ENCODE data around the gene MAGI2.

Gene MAGI2

GRCh38 chr7:78370936-78371335, 1082.5 kb downstream of the MAGI2 start:
- no peak for DNase-seq (ENCODE audit: extremely low spot score)
- TF ChIP-seq CTCF (IDR thresholded peaks at IDR 0.05; ENCODE audit: control extremely low read depth, extremely low read depth, low read depth, missing control alignments): no peak
- CTCF ChIA-PET: no interaction called here
- POLR2A ChIA-PET: no interaction called here

DNA sequence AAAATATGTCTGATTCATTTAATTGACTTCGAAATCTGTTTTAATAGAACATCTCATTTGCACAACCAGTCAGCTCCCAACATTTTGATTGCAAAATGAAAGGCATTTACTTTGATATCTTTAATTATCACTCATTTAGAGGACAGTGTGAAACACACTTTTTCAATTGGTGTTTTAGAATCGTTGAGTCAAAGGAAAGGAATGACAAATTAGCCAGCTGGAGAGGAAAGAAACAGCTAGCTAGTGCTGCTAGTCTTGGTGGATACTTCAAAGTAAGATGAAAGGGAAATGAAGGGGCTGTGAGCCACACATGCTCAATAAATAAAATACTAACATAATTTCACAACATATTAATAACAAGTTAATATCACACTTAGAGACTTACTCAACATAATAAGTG, 1084.7 kb downstream of the MAGI2 start:
- ChIA-PET POLR2A (no interaction called here), CTCF (interaction anchor here (2.4 kb wide), 1 partner anchor 13 kb away, joined by 6 read pairs; no protein-coding TSS in a partner anchor)
- no peak for DNase-seq (ENCODE audit: extremely low spot score)
- no peak for TF ChIP-seq CTCF (IDR thresholded peaks at IDR 0.05; ENCODE audit: control extremely low read depth, extremely low read depth, low read depth, missing control alignments)

DNA sequence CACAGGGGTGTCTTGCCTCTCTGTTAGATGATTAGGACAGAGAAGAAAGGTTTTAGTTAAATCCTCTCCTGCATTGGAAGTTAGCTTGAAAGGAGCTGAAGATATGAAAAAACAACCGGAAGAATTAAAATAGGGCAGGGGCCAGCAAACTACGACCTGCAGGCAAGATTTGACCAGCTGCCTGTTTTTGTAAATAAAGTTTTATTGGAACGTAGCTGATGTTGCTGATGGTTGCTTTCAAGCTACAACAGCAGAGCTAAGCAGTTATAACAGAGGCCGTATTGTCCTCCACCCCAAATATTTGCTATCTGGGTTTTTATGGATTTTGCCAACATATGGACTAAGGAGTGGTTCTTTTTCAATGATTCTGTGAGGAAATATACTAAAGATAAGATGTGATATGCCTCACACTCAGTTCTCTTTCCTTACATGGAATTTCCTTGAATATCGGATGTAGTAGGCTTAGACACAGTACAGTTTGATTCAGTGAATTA, 1086.1 kb downstream of the MAGI2 start:
- CTCF ChIA-PET: interaction anchor here (0.7 to 2.4 kb wide), 2 partner anchors 8 to 11 kb away, joined by 4 to 6 read pairs; no protein-coding TSS in a partner anchor
- no peak for TF ChIP-seq CTCF (IDR thresholded peaks at IDR 0.05; ENCODE audit: control extremely low read depth, extremely low read depth, low read depth, missing control alignments)
- DNase-seq (ENCODE audit: extremely low spot score): no peak
- POLR2A ChIA-PET: no interaction called here

- ChIA-PET POLR2A (no interaction called here), CTCF (interaction anchor here (1.4 to 1.7 kb wide), 2 partner anchors 9 to 12 kb away, joined by 4 to 6 read pairs; no protein-coding TSS in a partner anchor)
- DNase-seq (ENCODE audit: extremely low spot score): no peak
- no peak for TF ChIP-seq CTCF (IDR thresholded peaks at IDR 0.05; ENCODE audit: control extremely low read depth, extremely low read depth, low read depth, missing control alignments)
Measured at GRCh38 chr7:78363866-78364265, 1089.6 kb downstream of the MAGI2 start.

- POLR2A ChIA-PET: no interaction called here
Measured at GRCh38 chr7:78359836-78360235, 1093.6 kb downstream of the MAGI2 start.

GRCh38 chr7:78357709-78358108, 1095.8 kb downstream of the MAGI2 start:
- TF ChIP-seq CTCF (IDR thresholded peaks at IDR 0.05; ENCODE audit: control extremely low read depth, extremely low read depth, low read depth, missing control alignments): no peak
- ChIA-PET CTCF (no interaction called here), POLR2A (no interaction called here)
- no peak for DNase-seq (ENCODE audit: extremely low spot score)

More at GRCh38 chr7:78359836-78360235, 1093.6 kb downstream of the MAGI2 start:
- CTCF ChIA-PET: interaction anchor here (1.3 to 1.8 kb wide), 2 partner anchors 8 to 11 kb away, joined by 4 to 5 read pairs; no protein-coding TSS in a partner anchor
- TF ChIP-seq CTCF (IDR thresholded peaks at IDR 0.05; ENCODE audit: control extremely low read depth, extremely low read depth, low read depth, missing control alignments): no peak
- DNase-seq (ENCODE audit: extremely low spot score): no peak
